ENCODE results near the gene TBCD.
"Not testable (repeated sequence)": the region's sequence is repeated elsewhere in the genome, so short reads cannot be mapped to it uniquely, and the experiment has no call there.

The TBCD gene

GRCh38 chr17:82782657-82783207, 30.9 kb downstream of the TBCD start:
- no peak for DNase-seq (ENCODE audit: extremely low read depth, low read depth)
- no peak for TF ChIP-seq CTCF (IDR thresholded peaks at IDR 0.05; ENCODE audit: low read depth, low read length)

GRCh38 chr17:82783498-82783897, 31.6 kb downstream of the TBCD start:
- no peak for DNase-seq (ENCODE audit: extremely low read depth, low read depth)
- no peak for TF ChIP-seq CTCF (IDR thresholded peaks at IDR 0.05; ENCODE audit: low read depth, low read length)

- not testable (repeated sequence) for DNase-seq (ENCODE audit: extremely low read depth, low read depth)
These were observed 33.7 kb downstream of the TBCD start for GRCh38 chr17:82785581-82785980.

GRCh38 chr17:82786427-82786826, 34.6 kb downstream of the TBCD start:
- no peak for DNase-seq (ENCODE audit: extremely low read depth, low read depth)
- TF ChIP-seq CTCF (IDR thresholded peaks at IDR 0.05; ENCODE audit: low read depth, low read length) = no peak

- DNase-seq (ENCODE audit: extremely low read depth, low read depth) = peak; percentile 59
- no peak for TF ChIP-seq CTCF (IDR thresholded peaks at IDR 0.05; ENCODE audit: low read depth, low read length)
These were observed 35.4 kb downstream of the TBCD start for GRCh38 chr17:82787081-82787848.

GRCh38 chr17:82788206-82789001, 36.5 kb downstream of the TBCD start:
- no peak for TF ChIP-seq CTCF (IDR thresholded peaks at IDR 0.05; ENCODE audit: low read depth, low read length)
- no peak for DNase-seq (ENCODE audit: extremely low read depth, low read depth)

GRCh38 chr17:82789051-82789592, 37.3 kb downstream of the TBCD start:
- no peak for TF ChIP-seq CTCF (IDR thresholded peaks at IDR 0.05; ENCODE audit: low read depth, low read length)
- no peak for DNase-seq (ENCODE audit: extremely low read depth, low read depth)

Data from AG09319 (cell line).